GM12872 (cell line): ENCODE measurements around the gene CASK.

Experiments used
- CTCF ChIP-seq: IDR thresholded peaks from 3 replicates; pipeline ENCODE4 v1.5.1; 2011; ENCODE audit warnings: low read depth, mild to moderate bottlenecking, low read length, moderate library complexity; ENCODE audit not compliant: insufficient read depth

CASK gene

GRCh38 chrX:41672643-41673042, 250.7 kb downstream of the CASK start:
- no peak for TF ChIP-seq CTCF

GRCh38 chrX:41671082-41671481, 252.3 kb downstream of the CASK start:
- TF ChIP-seq CTCF = no peak

- no peak for TF ChIP-seq CTCF
Observed at GRCh38 chrX:41670112-41670511, 253.2 kb downstream of the CASK start.

GRCh38 chrX:41667631-41668030, 255.7 kb downstream of the CASK start:
- no peak for TF ChIP-seq CTCF

- TF ChIP-seq CTCF = no peak
Observed at GRCh38 chrX:41666251-41666650, 257.1 kb downstream of the CASK start.

GRCh38 chrX:41665686-41666085, 257.7 kb downstream of the CASK start:
- no peak for TF ChIP-seq CTCF

- no peak for TF ChIP-seq CTCF
Observed at GRCh38 chrX:41664908-41665307, 258.4 kb downstream of the CASK start.
